Neutrophil (primary cell): ENCODE measurements around the gene ZEB1.
"Not testable (repeated sequence)": the region's sequence is repeated elsewhere in the genome, so short reads cannot be mapped to it uniquely, and the experiment has no call there.

Source experiments
- H3K27ac ChIP-seq: fragments of 200-600 bp; sonication (generic); 2 replicates; pipeline ENCODE4 v1.5.1; 2016; ENCODE audit warnings: mild to moderate bottlenecking, moderate library complexity
- H3K27me3 ChIP-seq: fragments of 200-600 bp; sonication (generic); 2 replicates; pipeline ENCODE4 v1.6.0; 2016; ENCODE audit warnings: mild to moderate bottlenecking
- H3K36me3 ChIP-seq: fragments of 200-600 bp; sonication (generic); 2 replicates; pipeline ENCODE4 v1.5.1; 2017
- H3K4me1 ChIP-seq, 2 experiments: fragments of 200-600 bp in 1 of 2; sonication (generic) in 1 of 2; 1 replicate in 1 of 2; 2 replicates in 1 of 2; pipeline versions ENCODE4 v1.5.1 to v1.6.1; 2013 to 2016; ENCODE audit warnings: low read depth in 1 of 2, low read length in 1 of 2, mild to moderate bottlenecking in 1 of 2, moderate library complexity in 1 of 2; ENCODE audit not compliant: control insufficient read depth in 1 of 2, insufficient read depth in 1 of 2
- H3K4me3 ChIP-seq, 2 experiments: fragments of 200-600 bp in 1 of 2; sonication (generic) in 1 of 2; 1 replicate in 1 of 2; 2 replicates in 1 of 2; pipeline ENCODE4 v1.5.1; 2013 to 2016; ENCODE audit warnings: low read depth in 1 of 2, low read length in 1 of 2, mild to moderate bottlenecking in 1 of 2, moderate library complexity in 1 of 2
- H3K9me3 ChIP-seq: fragments of 200-600 bp; sonication (generic); 2 replicates; pipeline ENCODE4 v1.5.1; 2016
- TF ChIP-seq, protein P1 (sequence below): fragments of 200-600 bp; sonication (generic); IDR thresholded peaks from 2 replicates; pipeline ENCODE4 v1.5.1; 2016; ENCODE audit warnings: antibody characterized with exemption

Gene ZEB1

GRCh38 chr10:31426401-31426800, 107.4 kb downstream of the ZEB1 start:
- TF ChIP-seq, protein P1, sequence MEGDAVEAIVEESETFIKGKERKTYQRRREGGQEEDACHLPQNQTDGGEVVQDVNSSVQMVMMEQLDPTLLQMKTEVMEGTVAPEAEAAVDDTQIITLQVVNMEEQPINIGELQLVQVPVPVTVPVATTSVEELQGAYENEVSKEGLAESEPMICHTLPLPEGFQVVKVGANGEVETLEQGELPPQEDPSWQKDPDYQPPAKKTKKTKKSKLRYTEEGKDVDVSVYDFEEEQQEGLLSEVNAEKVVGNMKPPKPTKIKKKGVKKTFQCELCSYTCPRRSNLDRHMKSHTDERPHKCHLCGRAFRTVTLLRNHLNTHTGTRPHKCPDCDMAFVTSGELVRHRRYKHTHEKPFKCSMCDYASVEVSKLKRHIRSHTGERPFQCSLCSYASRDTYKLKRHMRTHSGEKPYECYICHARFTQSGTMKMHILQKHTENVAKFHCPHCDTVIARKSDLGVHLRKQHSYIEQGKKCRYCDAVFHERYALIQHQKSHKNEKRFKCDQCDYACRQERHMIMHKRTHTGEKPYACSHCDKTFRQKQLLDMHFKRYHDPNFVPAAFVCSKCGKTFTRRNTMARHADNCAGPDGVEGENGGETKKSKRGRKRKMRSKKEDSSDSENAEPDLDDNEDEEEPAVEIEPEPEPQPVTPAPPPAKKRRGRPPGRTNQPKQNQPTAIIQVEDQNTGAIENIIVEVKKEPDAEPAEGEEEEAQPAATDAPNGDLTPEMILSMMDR: no peak
- Histone ChIP-seq H3K27me3 (no peaks in the 10 kb centered on the region), H3K4me1 (no peaks in the 10 kb centered on the region), H3K27ac (no peak overlapping the region), H3K36me3 (no peaks in the 10 kb centered on the region), H3K4me3 (no peak overlapping the region), H3K9me3 (no peaks in the 10 kb centered on the region)

DNA sequence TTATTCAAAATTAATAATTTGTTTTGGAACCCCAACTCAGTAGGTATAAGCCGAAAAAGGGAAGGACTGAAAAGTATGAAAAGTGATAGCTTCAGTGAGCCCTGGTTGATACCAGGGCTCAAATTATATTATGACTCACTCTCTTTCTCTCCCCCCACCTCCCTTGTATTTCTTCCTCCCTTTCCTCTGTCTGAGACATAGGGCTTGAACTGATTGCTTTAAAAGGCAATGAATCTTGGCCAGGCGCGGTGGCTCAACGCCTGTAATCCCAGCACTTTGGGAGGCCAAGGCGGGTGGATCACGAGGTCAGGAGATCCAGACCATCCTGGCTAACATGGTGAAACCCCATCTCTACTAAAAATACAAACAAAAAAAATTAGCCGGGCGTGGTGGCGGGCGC, 108.3 kb downstream of the ZEB1 start:
- not testable (repeated sequence) for H3K27ac ChIP-seq, H3K4me1 ChIP-seq, H3K27me3 ChIP-seq, H3K9me3 ChIP-seq, H3K4me3 ChIP-seq, H3K36me3 ChIP-seq

DNA sequence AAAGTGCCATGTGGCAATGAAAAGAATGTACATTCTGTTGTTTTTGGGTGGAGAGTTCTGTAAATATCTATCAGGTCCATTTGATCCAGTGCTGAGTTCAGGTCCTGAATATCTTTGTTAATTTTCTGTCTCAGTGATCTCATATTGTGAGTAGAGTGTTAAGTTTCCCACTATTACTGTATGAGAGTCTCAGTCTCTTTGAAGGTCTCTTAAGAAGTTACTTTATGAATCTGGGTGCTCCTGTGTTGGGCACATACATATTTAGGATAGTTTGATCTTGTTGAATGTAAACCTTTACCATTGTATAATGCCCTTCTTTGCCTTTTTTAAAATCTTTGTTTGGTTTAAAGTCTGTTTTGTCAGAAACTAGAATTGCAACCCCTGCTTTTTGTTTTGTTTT, 109.5 kb downstream of the ZEB1 start:
- not testable (repeated sequence) for H3K27ac ChIP-seq, H3K9me3 ChIP-seq, H3K36me3 ChIP-seq, H3K27me3 ChIP-seq, H3K4me1 ChIP-seq, H3K4me3 ChIP-seq

GRCh38 chr10:31431021-31431420, 112.0 kb downstream of the ZEB1 start:
- Histone ChIP-seq H3K36me3 (no peaks in the 10 kb centered on the region), H3K4me1 (no peaks in the 10 kb centered on the region), H3K9me3 (no peaks in the 10 kb centered on the region), H3K4me3 (no peak overlapping the region), H3K27ac (no peak overlapping the region), H3K27me3 (no peaks in the 10 kb centered on the region)
- TF ChIP-seq, protein P1: no peak

DNA sequence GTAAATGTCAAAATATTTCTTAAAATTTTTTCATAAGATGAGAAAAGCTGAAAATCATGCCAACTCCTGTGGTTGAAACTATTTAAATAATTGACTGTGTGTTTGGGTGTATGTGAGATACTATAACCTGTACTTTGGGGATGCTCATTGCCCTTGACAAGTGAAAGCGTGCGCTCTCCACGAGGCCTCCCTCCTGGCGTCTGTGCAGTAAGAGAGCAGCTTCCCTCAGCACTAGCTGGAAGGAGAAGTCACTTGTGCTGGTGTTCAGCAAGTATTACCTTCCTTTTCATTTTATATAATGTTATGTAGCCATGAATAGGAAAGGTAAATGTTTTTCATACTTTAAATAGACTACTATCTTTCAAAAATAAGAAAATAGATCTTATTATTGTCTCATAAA, 118.9 kb downstream of the ZEB1 start:
- Histone ChIP-seq H3K9me3 (no peaks in the 10 kb centered on the region), H3K4me1 (no peaks in the 10 kb centered on the region), H3K4me3 (no peak overlapping the region), H3K36me3 (no peaks in the 10 kb centered on the region), H3K27me3 (no peaks in the 10 kb centered on the region), H3K27ac (no peak overlapping the region)
- TF ChIP-seq, protein P1: no peak

GRCh38 chr10:31451766-31452165, 132.8 kb downstream of the ZEB1 start:
- no peak overlapping the region for H3K27ac ChIP-seq
- TF ChIP-seq, protein P1: no peak
- no peak overlapping the region for H3K4me3 ChIP-seq
- no peaks in the 10 kb centered on the region for H3K27me3 ChIP-seq
- H3K9me3 ChIP-seq: no peaks in the 10 kb centered on the region
- H3K36me3 ChIP-seq: no peaks in the 10 kb centered on the region
- no peaks in the 10 kb centered on the region for H3K4me1 ChIP-seq

DNA sequence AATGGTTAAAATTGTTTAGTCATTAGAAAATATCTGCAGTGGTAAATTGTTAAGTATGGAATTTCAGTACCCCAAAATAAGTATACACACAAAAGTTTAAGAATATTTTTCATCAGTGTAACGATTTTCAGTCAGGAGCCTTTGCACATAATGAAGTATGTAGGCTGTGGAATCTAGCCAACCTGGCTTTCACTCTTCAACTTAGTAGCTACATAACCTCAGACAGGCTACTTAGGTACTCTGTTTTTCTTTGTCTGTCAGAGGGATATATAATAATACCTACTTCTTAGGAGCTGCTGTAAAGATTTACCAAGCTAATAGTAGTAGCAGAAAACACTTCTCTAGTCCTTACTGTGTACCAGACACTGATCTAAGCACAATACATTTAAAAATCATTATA, 137.5 kb downstream of the ZEB1 start:
- Histone ChIP-seq H3K36me3 (no peaks in the 10 kb centered on the region), H3K9me3 (no peaks in the 10 kb centered on the region), H3K4me1 (no peaks in the 10 kb centered on the region), H3K4me3 (no peak overlapping the region), H3K27ac (no peak overlapping the region), H3K27me3 (no peaks in the 10 kb centered on the region)
- TF ChIP-seq, protein P1: no peak
